Stimulated activated CD8-positive, alpha-beta memory T cell treated with anti-CD3 and anti-CD28 coated beads, Interleukin-7, amount 100 ng/mL, for 1 hour (primary cell): ENCODE results near the gene TRMT44.

Experiments
- DNase-seq, 2 donors: peaks; one replicate each; pipeline ENCODE4 v3.0.0-alpha.2; 2020; ENCODE audit warnings: low read depth in 2 of 2

TRMT44 gene, protein sequence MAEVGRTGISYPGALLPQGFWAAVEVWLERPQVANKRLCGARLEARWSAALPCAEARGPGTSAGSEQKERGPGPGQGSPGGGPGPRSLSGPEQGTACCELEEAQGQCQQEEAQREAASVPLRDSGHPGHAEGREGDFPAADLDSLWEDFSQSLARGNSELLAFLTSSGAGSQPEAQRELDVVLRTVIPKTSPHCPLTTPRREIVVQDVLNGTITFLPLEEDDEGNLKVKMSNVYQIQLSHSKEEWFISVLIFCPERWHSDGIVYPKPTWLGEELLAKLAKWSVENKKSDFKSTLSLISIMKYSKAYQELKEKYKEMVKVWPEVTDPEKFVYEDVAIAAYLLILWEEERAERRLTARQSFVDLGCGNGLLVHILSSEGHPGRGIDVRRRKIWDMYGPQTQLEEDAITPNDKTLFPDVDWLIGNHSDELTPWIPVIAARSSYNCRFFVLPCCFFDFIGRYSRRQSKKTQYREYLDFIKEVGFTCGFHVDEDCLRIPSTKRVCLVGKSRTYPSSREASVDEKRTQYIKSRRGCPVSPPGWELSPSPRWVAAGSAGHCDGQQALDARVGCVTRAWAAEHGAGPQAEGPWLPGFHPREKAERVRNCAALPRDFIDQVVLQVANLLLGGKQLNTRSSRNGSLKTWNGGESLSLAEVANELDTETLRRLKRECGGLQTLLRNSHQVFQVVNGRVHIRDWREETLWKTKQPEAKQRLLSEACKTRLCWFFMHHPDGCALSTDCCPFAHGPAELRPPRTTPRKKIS

GRCh38 chr4:8440492-8441311, at the start of gene TRMT44, which contains the start of gene ACOX3:
Gene TRMT44 (plus strand): TSS chr4:8440777. CDS start chr4:8440823, 46 bp downstream.
Gene ACOX3 (minus strand): TSS chr4:8440723. CDS start chr4:8416521, 24,202 bp downstream.
- DNase-seq, result peak; percentile 94

GRCh38 chr4:8391071-8391470, 49.5 kb upstream of the TRMT44 start:
- DNase-seq, result no peak

- no peak for DNase-seq
Measured at GRCh38 chr4:8391972-8392371, 48.6 kb upstream of the TRMT44 start.

DNA sequence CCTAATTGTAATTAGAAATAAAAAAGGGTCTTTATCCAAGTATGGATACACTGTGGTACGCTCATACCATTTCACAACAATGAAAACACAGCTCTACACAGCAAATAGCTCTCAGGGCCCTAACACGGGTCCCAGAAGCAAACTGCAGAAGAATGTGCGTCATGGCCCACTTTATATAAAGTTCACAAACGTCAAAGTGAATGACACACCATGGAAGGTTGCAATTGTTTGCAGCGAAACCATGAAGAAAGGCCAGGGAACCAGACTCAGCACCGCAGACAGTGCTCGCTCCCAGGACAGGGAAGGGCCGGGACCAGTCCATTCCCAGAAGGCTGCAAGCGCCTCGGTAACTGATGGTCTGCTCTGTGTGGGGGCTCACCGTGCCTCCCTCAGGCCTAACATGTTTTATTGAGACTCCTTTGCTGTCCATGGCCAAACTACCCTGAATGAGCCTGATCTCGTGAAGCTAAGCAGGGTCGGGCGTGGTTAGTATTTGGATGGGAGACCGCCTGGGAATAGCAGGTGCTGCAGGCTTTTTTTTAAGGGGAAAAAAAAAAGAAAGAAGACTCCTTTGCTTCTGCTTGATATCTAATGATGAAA, 47.9 kb upstream of the TRMT44 start:
- DNase-seq, result no peak

DNA sequence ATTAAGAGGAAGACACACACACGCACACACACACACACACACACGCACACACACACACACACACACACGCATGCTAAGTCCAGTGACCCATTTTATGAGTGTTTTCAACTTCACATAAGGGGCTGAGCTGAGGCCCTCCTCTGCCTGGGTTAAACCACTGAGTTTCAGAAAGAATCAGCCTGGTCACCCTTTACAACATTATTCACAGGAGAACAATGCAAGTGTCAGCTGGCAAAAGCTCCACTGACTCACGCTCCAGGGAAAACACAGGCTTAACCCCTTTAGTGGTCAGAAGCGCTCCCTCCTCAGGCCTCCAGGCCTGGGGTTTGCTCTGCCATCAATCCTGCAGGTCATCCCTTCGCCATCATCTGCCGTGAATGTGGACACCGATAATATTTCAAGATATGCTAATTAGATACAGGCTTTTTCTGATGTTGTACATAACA, 47.0 kb upstream of the TRMT44 start:
- DNase-seq, result no peak

DNA sequence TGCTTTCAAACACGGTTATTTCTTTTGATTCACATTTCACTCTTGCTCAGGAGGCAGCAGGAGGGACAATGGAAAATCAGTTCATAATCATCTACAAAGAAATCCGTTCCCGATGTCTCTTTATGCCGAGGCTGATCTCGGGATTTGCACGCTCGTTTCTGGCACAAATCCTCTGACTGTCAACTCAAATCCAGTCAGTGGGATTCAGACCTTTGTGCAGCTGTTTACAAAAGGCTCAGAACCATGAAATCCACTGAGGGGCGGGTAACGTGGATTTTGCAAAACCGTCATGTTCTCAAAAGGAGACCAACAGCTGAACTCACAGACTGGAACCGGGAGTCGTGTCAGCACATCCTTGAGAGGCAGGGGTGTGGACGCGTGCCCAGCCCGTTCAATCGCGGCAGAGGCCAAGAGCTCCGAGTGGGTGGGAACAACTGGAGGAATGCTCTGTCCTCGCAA, 46.5 kb upstream of the TRMT44 start:
- DNase-seq, result no peak

- no peak for DNase-seq
Measured at GRCh38 chr4:8394806-8395205, 45.8 kb upstream of the TRMT44 start.

GRCh38 chr4:8395504-8396296, 44.9 kb upstream of the TRMT44 start:
- no peak for DNase-seq

DNA sequence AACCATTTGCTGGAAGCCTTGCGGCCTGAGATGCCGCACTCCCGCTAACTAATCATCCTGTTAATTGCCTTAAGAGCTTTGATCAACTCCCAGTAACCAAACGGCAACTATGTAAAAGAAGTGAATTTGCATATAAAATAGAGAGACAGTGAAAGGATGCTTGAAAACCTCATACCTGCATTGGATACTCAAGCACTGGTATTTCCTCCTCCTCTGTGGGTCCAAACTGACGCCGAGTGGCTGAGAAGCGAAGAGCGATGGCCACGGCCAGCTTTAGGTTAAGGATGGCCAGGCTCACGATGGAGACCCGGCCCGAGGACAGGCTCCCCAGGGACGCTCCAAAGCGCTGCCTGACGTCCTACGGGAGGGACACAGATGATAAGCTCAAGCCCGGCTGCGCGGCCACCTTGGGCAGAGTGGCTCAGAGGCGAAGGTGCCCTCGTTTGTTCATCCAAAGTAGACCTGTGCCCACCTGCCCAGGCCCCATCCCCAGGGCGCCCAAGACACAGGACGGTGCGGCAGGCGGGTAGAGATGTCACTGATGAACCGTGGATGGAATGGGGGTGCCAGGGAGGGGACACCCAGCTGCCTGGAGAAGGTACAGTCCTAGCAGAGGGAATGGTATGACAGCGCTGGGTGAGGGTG, 43.7 kb upstream of the TRMT44 start:
- DNase-seq, result no peak

GRCh38 chr4:8398347-8398746, 42.2 kb upstream of the TRMT44 start:
- no peak for DNase-seq

DNA sequence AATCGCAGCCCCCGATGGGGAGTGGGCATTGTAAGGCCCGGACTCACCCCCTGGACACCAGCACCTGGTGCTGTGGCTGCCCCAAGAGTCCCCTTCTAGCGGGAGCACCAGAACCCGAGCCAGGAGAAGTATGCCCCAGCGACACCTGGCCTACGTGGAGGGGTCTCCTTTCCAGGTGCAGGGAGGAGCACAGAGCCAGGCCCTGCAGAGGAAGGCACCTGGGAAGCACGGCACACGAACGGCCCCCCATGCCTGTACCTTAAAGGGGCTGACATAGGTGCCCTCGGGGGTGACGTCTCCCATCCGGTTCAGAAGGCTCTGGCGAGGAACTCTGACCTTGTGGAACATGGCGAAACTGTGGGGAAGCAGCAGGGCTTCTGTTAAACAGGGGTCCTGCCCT, 41.3 kb upstream of the TRMT44 start:
- DNase-seq, result no peak

GRCh38 chr4:8400632-8401325, 39.8 kb upstream of the TRMT44 start:
- DNase-seq, result no peak

GRCh38 chr4:8401665-8402064, 38.9 kb upstream of the TRMT44 start:
- DNase-seq, result no peak

- no peak for DNase-seq
Measured at GRCh38 chr4:8402181-8402597, 38.4 kb upstream of the TRMT44 start.

DNA sequence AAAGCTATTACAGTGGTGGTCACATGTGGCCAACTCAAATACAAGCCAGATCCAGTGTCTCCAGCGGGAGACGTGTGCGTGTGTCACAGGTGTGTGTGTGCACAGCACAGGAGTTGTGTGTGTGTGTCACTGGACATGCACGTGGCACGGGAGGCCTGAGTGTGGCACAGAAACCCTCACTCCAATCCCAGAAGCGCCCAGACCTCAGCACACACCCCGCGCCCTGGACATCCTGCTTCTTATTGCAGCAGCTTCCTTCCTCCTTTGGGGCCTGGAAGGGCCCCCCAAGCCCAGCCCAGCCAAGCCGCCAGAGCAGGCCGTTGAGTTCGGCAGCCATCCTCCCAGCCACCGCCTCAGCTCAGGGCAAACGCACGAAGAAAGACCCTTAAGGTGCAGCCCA, 37.9 kb upstream of the TRMT44 start:
- DNase-seq, result no peak

DNA sequence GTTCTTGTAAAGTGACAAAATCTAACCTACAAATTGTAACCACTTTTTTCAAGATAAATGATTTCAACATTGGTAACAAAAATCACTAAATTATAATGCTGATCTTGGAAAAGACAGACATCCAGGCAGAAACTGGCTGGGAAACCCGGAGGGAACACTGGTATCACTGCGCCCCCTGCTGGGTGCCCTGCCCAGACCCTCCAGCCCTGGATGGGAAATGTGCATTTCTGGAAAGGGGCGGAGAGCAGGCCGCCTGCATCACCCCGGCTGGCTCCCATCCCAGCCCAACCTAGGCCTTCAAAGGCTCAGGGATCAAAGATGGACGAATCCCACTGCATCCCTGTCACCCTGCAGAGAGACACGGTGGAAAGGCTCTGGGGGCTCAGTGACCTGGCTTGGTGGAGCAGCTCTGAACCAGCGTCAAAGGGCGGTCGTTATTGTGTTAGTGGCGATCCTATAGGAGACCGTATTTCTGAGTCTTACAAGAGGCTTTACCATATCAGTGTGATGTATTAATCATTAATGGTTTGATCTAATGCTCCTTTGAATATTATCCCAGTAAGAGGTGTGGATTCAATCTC, 37.3 kb upstream of the TRMT44 start:
- DNase-seq, result peak in 1 of 2 donors; percentile 31

DNA sequence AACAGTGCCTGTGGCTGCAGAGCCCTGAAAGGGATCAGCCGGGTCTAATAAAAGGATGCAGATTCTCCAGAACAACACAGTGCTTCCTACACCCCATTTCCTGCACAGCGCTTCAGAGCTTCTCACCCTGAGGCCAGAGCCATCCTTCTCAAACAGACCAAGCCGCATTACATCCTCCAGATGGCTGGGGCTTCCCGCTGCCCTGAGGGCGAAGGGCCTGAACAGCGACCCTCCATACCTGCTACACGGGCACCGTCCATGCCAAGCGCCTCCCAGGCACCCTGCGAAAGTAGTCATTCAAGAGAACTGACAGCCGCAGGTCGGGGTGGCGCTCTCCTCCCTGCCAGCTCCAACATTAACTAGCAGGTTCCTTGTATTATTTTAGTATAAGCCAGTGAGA, 36.6 kb upstream of the TRMT44 start:
- DNase-seq, result no peak

- DNase-seq, result no peak
Measured at GRCh38 chr4:8404791-8405515, 35.6 kb upstream of the TRMT44 start.

GRCh38 chr4:8405516-8405875, 35.1 kb upstream of the TRMT44 start:
- DNase-seq, result no peak
